HG03097 (cell line): Measurements from ENCODE around the gene GALNT18.
A peak's percentile ranks its signal among the peaks of the same experiment; 100 is the strongest.
"Not testable (repeated sequence)": the region's sequence is repeated elsewhere in the genome, so short reads cannot be mapped to it uniquely, and the experiment has no call there.

Source experiments
- ATAC-seq: cut with Tn5 transposase; IDR thresholded peaks from one replicate; pipeline ENCODE4 v1.9.1; 2021; ENCODE audit not compliant: unreplicated experiment, low FRiP score

The GALNT18 gene

GRCh38 chr11:11472106-11472505 is 149.7 kb downstream of the GALNT18 start:
- ATAC-seq, result no peak

GRCh38 chr11:11471201-11471600 is 150.6 kb downstream of the GALNT18 start:
- no peak for ATAC-seq

GRCh38 chr11:11468954-11469353 is 152.9 kb downstream of the GALNT18 start:
- no peak for ATAC-seq

- no peak for ATAC-seq
These were observed 154.5 kb downstream of the GALNT18 start for GRCh38 chr11:11467312-11467711.

GRCh38 chr11:11464555-11464954 is 157.2 kb downstream of the GALNT18 start:
- no peak for ATAC-seq

GRCh38 chr11:11463405-11463804 is 158.4 kb downstream of the GALNT18 start:
- no peak for ATAC-seq

GRCh38 chr11:11461473-11461872 is 160.3 kb downstream of the GALNT18 start:
- ATAC-seq, result no peak

- no peak for ATAC-seq
These were observed 162.2 kb downstream of the GALNT18 start for GRCh38 chr11:11459578-11459977.

GRCh38 chr11:11458485-11458884 is 163.3 kb downstream of the GALNT18 start:
- ATAC-seq, result no peak

- ATAC-seq, result no peak
These were observed 163.8 kb downstream of the GALNT18 start for GRCh38 chr11:11458001-11458400.

GRCh38 chr11:11456866-11457265 is 164.9 kb downstream of the GALNT18 start:
- ATAC-seq, result no peak

- no peak for ATAC-seq
These were observed 167.1 kb downstream of the GALNT18 start for GRCh38 chr11:11454671-11455223.

- peak; percentile 93 for ATAC-seq
These were observed 170.3 kb downstream of the GALNT18 start for GRCh38 chr11:11451501-11452005.

GRCh38 chr11:11450744-11451362 is 171.0 kb downstream of the GALNT18 start:
- ATAC-seq, result no peak

- no peak for ATAC-seq
These were observed 172.5 kb downstream of the GALNT18 start for GRCh38 chr11:11449327-11449726.

GRCh38 chr11:11448626-11449025 is 173.2 kb downstream of the GALNT18 start:
- ATAC-seq, result no peak

- not testable (repeated sequence) for ATAC-seq
These were observed 174.2 kb downstream of the GALNT18 start for GRCh38 chr11:11447601-11448000.

GRCh38 chr11:11446967-11447366 is 174.8 kb downstream of the GALNT18 start:
- ATAC-seq, result no peak

GRCh38 chr11:11446564-11446963 is 175.2 kb downstream of the GALNT18 start:
- no peak for ATAC-seq

GRCh38 chr11:11445441-11446185 is 176.2 kb downstream of the GALNT18 start:
- no peak for ATAC-seq

- no peak for ATAC-seq
These were observed 177.0 kb downstream of the GALNT18 start for GRCh38 chr11:11444804-11445131.
